Measurements from ENCODE around the gene IRF1. TPM values are rescaled to one million over a fixed set of nuclear protein-coding genes. Genes with fewer than 3 reads are reported as not detected.

IRF1 gene
- total and polyA plus RNA-seq, 2 of the 8 experiments (the other 6 are each of a cell fraction or from before 2014, with no cell fraction given): 4.0 to 8.5 TPM

GRCh38 chr5:132445930-132446329 is 44.6 kb downstream of the IRF1 start (continued):
- no peak for TF ChIP-seq CHD7 (IDR thresholded peaks at IDR 0.05; ENCODE audit: insufficient replicate concordance, low read length)
- TF ChIP-seq EP300 (IDR thresholded peaks at IDR 0.05; ENCODE audit: borderline replicate concordance in 1 of 2, low read depth in 2 of 2, low read length in 2 of 2): no peak
- TF ChIP-seq RAD21 (IDR thresholded peaks at IDR 0.05 in 1 of 2, conservative IDR thresholded peaks at IDR 0.05 in 1 of 2; ENCODE audit: low read depth in 2 of 2, low read length in 2 of 2): no peak
- TF ChIP-seq, protein P1, sequence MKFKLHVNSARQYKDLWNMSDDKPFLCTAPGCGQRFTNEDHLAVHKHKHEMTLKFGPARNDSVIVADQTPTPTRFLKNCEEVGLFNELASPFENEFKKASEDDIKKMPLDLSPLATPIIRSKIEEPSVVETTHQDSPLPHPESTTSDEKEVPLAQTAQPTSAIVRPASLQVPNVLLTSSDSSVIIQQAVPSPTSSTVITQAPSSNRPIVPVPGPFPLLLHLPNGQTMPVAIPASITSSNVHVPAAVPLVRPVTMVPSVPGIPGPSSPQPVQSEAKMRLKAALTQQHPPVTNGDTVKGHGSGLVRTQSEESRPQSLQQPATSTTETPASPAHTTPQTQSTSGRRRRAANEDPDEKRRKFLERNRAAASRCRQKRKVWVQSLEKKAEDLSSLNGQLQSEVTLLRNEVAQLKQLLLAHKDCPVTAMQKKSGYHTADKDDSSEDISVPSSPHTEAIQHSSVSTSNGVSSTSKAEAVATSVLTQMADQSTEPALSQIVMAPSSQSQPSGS (IDR thresholded peaks at IDR 0.05; ENCODE audit: low read length): no peak
- no peak for TF ChIP-seq SUZ12 (IDR thresholded peaks at IDR 0.05; ENCODE audit: low read length)
- TF ChIP-seq, protein P2, sequence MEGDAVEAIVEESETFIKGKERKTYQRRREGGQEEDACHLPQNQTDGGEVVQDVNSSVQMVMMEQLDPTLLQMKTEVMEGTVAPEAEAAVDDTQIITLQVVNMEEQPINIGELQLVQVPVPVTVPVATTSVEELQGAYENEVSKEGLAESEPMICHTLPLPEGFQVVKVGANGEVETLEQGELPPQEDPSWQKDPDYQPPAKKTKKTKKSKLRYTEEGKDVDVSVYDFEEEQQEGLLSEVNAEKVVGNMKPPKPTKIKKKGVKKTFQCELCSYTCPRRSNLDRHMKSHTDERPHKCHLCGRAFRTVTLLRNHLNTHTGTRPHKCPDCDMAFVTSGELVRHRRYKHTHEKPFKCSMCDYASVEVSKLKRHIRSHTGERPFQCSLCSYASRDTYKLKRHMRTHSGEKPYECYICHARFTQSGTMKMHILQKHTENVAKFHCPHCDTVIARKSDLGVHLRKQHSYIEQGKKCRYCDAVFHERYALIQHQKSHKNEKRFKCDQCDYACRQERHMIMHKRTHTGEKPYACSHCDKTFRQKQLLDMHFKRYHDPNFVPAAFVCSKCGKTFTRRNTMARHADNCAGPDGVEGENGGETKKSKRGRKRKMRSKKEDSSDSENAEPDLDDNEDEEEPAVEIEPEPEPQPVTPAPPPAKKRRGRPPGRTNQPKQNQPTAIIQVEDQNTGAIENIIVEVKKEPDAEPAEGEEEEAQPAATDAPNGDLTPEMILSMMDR (IDR thresholded peaks at IDR 0.05; ENCODE audit: control extremely low read depth in 1 of 3, insufficient read depth in 1 of 3, low read depth in 1 of 3, low read length in 3 of 3): no peak

Data from H1 (cell line).